GM21367 (cell line): ENCODE measurements around the gene NBPF26.
A peak's percentile ranks its signal among the peaks of the same experiment; 100 is the strongest.
"Not testable (repeated sequence)": the region's sequence is repeated elsewhere in the genome, so short reads cannot be mapped to it uniquely, and the experiment has no call there.

Experiments
- ATAC-seq: cut with Tn5 transposase; IDR thresholded peaks from one replicate; pipeline ENCODE4 v1.9.1; 2021; ENCODE audit not compliant: unreplicated experiment

NBPF26 gene

DNA sequence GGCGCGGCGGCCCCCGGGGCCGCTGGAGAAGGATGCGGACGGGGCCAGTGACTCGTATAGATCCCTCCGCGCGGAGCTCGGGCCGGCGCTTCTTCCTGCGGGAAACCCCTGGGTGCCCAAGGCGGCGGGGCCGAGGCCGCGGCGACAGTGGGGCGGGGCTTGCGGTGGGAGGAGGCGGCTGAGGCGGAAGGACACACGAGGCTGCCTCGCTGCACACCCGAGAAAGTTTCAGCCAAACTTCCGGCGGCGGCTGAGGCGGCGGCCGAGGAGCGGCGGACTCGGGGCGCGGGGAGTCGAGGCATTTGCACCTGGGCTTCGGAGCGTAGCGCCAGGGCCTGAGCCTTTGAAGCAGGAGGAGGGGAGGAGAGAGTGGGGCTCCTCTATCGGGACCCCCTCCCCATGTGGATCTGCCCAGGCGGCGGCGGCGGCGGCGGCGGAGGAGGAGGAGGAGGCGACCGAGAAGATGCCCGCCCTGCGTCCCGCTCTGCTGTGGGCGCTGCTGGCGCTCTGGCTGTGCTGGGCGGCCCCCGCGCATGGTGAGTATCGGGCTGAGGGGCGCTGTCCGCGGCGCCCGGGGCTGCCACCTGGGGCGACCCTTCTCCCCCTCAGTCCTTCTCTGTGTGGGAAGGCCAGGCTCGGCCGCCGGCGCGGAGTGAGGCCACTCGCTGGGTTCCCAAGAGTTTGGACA is at the start of gene NBPF26:
TSS of gene NBPF26 (plus strand) at position 231 of the 688 bp plus-strand sequence.
- not testable (repeated sequence) for ATAC-seq

GRCh38 chr1:120680106-120680819 is 43.5 kb upstream of the NBPF26 start:
- not testable (repeated sequence) for ATAC-seq

DNA sequence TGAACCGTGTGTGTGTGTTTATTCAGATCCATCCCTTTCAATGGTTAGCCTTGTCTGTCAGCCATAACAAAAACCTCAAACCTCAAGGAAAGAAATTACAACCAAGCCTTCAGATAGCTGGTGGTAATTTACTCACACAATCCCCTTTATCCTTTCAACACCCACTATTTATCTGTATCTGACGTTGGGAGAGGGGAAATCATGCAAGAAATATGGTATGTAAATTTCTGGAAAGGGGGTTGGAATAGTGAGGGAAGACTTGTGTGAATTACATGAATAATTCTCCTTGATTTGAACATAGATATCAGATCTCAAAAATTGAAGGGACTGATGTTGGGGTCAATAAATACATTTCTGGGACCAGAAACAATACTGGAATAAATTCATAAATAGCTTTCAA is 42.8 kb upstream of the NBPF26 start:
- ATAC-seq: not testable (repeated sequence)

DNA sequence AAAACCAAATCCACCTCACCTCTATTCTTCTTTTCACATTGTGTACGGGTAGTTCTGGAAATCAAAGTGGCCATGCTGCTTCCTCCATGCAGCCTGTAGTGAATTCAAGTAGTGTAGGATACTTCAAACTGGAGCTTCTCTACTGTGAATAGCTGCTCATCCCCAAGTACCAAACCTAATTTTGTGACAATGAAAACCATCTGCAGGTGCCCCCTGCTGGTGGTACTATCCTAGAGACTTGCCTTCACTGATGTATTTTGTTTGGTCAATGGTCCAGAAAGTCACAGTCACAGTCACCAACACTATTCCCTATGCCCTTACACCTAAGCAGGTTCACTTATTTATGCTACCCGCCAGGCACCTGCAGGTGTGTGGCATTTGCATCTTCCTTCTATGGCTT is 39.3 kb upstream of the NBPF26 start:
- ATAC-seq: not testable (repeated sequence)

- not testable (repeated sequence) for ATAC-seq
Observed at GRCh38 chr1:120685622-120686021, 38.1 kb upstream of the NBPF26 start.

- ATAC-seq: not testable (repeated sequence)
Observed at GRCh38 chr1:120687250-120687649, 36.5 kb upstream of the NBPF26 start.

GRCh38 chr1:120700807-120701562 is 22.8 kb upstream of the NBPF26 start:
- ATAC-seq: not testable (repeated sequence)

DNA sequence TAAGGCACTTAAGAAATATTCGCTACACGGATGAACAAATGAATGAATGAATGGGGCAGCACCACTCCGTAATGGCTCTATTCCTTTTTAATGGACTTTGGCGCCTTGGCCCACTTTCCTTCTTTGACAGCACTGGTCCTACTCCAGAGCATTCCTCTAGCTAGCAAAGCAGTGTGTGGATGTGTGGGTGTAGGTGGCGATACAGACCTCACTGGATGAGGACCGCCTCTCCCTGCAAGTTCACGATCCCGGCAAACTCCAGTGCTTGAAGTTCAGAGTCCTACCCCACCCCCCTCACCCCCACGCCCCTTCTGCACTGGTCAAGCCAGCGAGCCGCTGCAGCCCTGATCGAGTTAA is 409 bp upstream of the NBPF26 start:
- ATAC-seq: not testable (repeated sequence)

DNA sequence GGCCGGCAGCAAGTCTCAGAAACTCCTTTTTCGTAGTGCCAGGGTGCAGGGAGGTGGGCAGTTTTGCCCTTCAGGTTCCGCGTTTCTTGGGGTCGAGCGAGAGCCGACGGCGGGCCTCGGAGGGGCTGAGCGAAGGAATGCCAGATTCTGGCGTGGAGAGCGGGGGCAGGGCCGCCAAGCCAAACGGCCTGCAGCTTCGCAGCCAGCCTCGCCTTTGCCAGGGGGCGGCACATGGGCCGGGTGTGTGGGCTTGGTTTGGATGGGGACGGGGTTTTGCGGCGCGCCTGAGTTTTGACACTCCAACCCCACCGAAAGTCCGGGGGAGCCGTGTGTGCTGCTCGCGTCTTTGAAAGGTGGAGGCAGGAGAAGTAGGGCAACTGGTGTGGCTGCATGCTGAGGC is 762 bp downstream of the NBPF26 start:
- not testable (repeated sequence) for ATAC-seq

DNA sequence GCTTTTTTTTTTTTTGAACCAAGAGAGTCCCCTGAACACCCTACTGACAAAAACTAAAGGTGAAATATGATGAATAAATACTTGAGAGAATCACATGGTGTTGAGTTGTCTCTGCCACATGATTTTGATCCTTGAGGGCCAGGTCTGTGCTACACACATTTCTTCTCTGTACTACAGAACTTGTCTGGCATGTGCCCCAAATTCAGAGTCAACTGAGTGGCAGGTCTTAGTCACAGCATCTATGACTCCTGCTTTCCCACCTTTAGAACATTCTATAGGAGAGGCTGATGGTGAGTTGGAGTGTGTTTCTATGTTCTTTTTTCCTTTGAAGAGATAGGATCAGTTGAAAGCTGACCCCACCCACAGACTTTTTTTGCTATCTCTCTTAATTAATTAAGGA is 5.1 kb downstream of the NBPF26 start:
- not testable (repeated sequence) for ATAC-seq

- not testable (repeated sequence) for ATAC-seq
Observed at GRCh38 chr1:120769090-120769489, 45.3 kb downstream of the NBPF26 start.

- not testable (repeated sequence) for ATAC-seq
Observed at GRCh38 chr1:120805452-120805851, 81.7 kb downstream of the NBPF26 start.

GRCh38 chr1:120811822-120812221 is 88.1 kb downstream of the NBPF26 start:
- ATAC-seq: not testable (repeated sequence)

- ATAC-seq: not testable (repeated sequence)
Observed at GRCh38 chr1:120825051-120825450, 101.3 kb downstream of the NBPF26 start.

GRCh38 chr1:120826623-120827022 is 102.9 kb downstream of the NBPF26 start:
- not testable (repeated sequence) for ATAC-seq

- ATAC-seq: not testable (repeated sequence)
Observed at GRCh38 chr1:120844186-120844944, 120.6 kb downstream of the NBPF26 start.

DNA sequence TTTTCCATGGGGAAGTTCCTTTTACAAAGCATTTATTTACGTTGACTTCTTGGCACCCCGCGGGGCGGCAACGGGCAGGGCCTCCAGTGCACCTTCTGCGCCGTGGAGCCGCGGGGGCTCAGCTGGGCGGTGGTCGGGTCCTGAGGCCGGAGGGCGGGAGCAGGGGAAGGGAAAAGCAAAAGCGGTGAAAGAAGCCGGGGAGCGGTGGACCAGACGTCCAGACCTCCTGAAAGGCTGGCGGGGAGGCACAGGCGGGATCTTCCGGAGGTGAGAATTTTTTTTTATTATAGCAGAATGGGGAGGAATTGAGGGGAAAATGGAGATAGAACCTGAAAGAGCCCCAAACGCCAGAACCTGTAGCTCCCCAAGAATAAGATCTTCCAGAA is 121.2 kb downstream of the NBPF26 start:
- ATAC-seq: not testable (repeated sequence)

- ATAC-seq: not testable (repeated sequence)
Observed at GRCh38 chr1:120849400-120850286, 125.9 kb downstream of the NBPF26 start.

GRCh38 chr1:120850287-120850536 is 126.5 kb downstream of the NBPF26 start:
- peak; percentile 24 for ATAC-seq
